Left renal cortex interstitium (tissue), 4 donors: ENCODE measurements around the gene ATP2A3. TPM values are rescaled to one million over a fixed set of nuclear protein-coding genes. Genes with fewer than 3 reads are reported as not detected.

Source experiments
- DNase-seq, 4 donors: peaks; one replicate each; pipeline ENCODE4 v3.0.0-alpha.2; 2013; ENCODE audit warnings: low read depth in 4 of 4, low spot score in 2 of 4, missing footprints in 1 of 4
- polyA plus RNA-seq, 4 donors: library from polyadenylated mRNA; unstranded; fragments of 120-200 nt; gene quantifications; one replicate each; pipeline ENCODE4 v1.2.1, GENCODE V29; 2013; ENCODE audit not compliant: insufficient read length in 4 of 4

The ATP2A3 gene
- polyA plus RNA-seq, 4 donors = 3.9 to 5.9 (median 4.6) TPM

GRCh38 chr17:3915995-3916696 lies 48.1 kb downstream of the ATP2A3 start, which contains the start of gene P2RX1:
Gene P2RX1 (minus strand): TSS chr17:3916465. CDS start chr17:3916225, 240 bp downstream.
- no peak for DNase-seq

DNA sequence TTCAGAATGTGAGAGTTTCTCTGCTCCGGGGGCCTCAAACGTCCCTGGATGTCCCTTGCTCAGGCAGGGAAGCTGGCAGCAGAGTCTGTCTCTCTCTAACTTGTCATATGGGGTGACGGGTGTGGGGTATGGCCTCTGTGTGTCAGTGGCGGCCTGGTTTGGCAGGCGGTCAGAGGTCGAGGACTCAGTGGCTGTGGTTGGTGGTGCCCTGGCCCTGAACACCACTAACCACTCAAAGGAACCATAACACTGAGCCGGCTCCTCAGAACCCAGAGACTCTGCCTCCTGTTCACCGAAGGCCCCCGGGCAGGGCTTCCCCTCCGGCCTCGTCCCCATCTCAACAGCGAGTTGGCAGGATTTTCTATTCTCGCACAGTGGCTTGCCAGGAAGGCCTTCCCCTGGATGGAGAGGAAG lies 48.6 kb downstream of the ATP2A3 start:
- DNase-seq = no peak

DNA sequence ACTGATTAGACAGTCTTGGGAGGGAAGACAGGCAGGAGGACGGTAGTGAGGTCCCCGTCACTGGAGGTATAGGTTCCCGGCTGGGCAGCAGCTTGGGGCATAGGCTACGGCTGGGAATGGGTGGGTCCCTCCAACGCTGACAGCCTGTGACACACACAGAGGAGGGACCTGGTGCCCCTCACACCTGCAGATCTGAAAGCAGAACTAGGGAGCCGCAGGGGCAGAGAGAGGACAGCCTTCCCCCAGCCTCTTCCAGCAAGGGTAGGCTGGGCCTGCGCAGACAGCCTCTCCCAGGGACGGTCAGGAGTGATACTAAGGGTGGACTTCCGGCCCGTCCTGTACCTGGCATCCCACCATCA lies 49.9 kb downstream of the ATP2A3 start:
- no peak for DNase-seq

GRCh38 chr17:3913531-3914311 lies 50.5 kb downstream of the ATP2A3 start:
- no peak for DNase-seq

DNA sequence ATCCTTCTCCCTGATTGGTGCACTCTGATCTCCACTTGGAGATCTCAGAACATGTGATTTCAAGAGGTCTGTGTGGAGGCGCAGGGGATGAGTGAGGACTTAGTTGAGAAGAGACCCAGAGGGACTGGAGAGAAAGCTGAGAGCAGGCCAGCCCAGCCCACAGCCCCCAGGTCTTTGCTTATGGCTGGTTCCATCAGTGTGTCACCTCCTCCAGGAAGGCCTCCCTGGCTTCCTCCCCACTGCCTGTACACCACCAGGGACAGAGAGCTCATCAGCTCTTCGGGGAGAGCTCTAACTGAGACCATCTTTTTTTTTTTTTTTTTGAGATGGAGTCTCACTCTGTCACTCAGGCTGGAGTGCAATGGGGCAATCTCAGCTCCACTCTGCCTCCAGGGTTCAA lies 51.4 kb downstream of the ATP2A3 start:
- DNase-seq = no peak

DNA sequence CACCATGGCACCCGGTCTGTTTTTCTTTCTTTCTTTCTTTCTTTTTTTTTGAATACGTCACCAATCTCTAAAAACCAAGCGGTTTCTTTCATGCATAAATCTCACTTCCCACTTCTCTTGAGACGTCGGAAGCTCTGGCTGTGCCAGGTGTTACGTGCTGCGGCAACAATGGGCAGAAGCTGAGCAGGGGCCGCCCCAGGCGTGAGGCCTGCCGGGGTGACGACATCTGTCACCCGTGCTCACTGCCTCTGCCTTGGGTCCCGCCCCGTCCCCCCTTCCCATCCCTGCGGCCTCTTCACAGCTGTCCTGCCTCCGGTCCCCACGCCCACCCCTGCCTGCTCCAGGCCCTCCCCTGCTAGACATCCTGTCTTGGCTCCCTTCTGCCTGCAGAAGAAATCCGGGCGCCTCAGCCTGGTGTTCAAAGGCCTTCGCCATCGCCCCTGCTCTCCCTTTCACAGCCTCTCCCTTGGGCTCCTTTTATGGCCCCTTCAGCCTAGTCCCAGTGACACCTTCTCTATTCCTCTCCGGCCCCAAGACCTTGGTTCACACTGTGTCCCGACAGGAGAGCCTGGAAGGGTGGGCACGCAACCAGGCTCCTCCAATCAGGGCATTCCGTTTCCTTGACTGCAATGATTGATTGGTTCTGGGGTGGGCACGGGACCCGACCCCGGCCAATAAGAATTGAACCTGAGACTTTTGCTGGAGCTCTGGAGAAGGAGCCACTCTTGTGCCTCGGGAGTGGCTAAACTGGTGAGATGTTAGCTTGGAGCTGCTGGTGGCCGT lies 52.8 kb downstream of the ATP2A3 start:
- no peak for DNase-seq

GRCh38 chr17:3910420-3911270 lies 53.6 kb downstream of the ATP2A3 start:
- DNase-seq = no peak

DNA sequence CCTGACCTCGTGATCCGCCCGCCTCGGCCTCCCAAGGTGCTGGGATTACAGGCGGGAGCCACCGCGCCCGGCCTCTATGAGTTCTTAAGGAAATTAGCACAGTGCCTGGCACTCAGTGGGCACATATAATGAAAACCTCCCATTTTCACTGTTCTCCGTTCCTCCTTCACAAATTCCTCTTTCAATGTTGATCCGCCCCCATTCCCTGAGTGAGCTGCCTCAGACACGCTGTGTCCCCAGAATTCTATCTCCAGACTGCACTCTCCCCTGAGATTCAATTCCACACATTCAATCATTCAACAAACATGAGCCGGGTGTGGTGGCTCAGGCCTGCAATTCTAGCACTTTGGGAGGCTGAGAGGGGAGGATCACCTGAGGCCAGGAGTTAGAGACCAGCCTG lies 55.0 kb downstream of the ATP2A3 start:
- DNase-seq = no peak

- DNase-seq = no peak
Measured at GRCh38 chr17:3907483-3908216, 56.6 kb downstream of the ATP2A3 start.

- no peak for DNase-seq
Measured at GRCh38 chr17:3906881-3907280, 57.4 kb downstream of the ATP2A3 start.

- no peak for DNase-seq
Measured at GRCh38 chr17:3905017-3905520, 59.2 kb downstream of the ATP2A3 start.

DNA sequence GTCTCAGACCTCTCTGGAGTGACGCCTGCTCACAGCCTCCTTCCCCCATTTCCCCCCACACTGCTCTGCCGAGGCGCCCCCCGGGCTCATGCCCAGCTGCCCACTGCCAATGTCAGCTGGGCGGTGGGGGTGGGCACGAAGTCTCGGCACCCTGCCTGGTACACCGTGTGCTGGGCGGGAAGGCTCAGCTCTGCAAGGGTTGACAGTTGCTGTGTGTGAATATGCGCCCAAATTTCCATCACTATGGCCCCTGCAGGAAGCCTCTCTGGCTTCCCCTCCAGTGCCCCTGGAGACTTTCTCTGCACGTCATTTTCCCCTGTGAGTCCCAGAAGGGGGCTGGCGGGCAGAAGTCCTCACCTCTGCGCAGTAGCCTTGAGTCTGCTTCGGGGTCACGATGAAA lies 59.7 kb downstream of the ATP2A3 start:
- DNase-seq = no peak

DNA sequence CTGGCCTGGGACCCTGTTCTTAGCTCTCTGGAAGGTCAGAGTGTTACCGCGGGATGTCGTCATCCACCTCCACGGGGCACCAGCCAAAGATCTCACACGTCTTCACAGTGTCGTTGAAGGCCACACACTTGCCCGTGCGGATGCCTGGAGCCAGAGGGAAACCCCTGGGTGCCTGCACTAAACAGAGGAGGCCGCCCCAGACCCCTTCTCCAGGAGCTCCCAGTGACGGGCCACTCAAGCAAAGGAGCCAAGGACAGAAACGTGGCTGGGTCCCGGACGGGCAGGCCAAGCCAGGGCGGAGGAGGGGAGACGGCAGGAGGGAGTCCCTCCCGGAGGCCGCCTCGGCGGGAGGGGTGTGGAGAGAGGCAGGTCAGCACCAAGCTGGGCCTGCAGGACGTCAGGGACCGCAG lies 60.4 kb downstream of the ATP2A3 start:
- no peak for DNase-seq

DNA sequence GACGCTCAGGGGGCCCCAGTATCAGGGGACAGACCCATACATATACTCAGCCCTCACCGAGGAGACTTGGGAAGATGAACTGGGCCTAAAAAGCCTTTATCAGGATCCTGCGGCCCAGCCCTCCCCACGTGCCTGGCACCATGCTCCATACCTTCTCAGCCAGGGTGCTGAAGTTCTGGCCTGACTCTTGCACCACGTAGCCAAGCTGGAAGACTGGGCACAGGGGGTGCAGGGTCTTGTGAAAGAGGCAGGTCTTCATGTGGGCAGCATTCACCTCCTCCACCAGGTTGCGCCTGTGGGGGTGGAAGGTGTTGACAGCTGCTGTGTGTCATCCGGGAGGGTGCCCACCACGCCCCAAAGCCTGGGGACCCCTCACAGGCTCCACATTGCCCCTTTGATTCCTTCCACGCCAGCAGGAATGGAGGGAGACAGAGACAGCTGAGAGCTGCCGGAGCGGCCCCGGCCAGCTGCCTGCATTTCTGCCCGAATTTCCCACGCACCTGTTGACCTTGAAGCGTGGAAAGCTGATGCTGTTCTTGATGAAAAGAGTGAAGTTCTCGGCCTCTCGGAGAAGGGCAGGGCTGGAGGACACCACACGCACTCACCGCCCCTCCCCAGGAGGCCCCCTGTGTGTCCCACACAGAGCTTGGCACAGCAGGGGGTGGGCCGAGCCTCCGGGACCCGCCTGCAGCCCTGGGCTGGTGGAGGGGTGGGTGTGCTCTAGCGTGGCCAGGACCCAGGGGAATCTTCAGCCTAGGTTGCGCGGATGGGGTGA lies 61.0 kb downstream of the ATP2A3 start:
- no peak for DNase-seq

DNA sequence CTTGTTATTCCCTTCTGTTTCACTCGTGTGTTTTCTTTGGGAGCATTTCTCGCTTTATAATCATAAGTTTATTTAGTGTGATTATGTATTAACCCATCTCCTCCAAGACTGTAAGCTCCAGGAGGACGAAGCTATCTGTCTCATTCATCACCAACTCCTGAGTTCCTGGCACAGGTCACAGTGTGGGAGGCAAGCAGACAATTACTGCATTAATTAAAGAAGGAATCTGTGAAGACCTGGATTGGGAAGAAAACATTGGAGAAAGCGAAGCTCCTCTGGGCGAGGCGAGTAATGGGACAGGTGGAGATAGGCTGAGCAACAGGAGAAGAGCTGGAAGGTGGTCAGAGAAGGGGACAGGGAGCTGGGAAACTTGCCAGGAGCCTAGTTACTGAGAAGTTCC lies 63.6 kb downstream of the ATP2A3 start:
- DNase-seq = no peak

- no peak for DNase-seq
Measured at GRCh38 chr17:3897731-3898130, 66.5 kb downstream of the ATP2A3 start.

GRCh38 chr17:3896968-3897235 lies 67.3 kb downstream of the ATP2A3 start:
- DNase-seq = no peak

- DNase-seq = no peak
Measured at GRCh38 chr17:3896108-3896967, 67.9 kb downstream of the ATP2A3 start.
